GM18858 (cell line): Measurements from ENCODE around the gene ZDHHC5.
"Not testable (repeated sequence)": the region's sequence is repeated elsewhere in the genome, so short reads cannot be mapped to it uniquely, and the experiment has no call there.

Source experiments
- ATAC-seq: cut with Tn5 transposase; IDR thresholded peaks from one replicate; pipeline ENCODE4 v1.9.1; 2021; ENCODE audit not compliant: unreplicated experiment

The ZDHHC5 gene

DNA sequence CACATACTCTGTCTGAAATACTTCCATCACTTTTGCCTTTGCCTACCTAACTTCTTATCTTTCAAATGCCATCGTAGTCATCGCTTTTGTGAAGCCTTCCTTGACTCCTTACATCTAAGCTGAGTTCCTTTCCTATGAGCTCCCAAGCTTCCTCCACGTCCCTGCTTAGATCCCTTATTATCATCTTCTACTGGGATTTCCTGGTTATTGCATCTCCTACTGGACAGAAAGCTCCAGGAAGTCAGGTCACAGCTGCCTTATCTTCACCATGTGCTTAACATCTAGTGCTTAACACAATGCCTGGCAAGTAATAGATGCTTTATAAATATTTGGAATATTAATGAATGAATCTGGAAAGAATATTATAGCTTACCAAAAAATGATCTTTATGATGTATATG, 24.1 kb upstream of the ZDHHC5 start:
- ATAC-seq, result no peak

- no peak for ATAC-seq
Measured at GRCh38 chr11:57644748-57645688, 22.9 kb upstream of the ZDHHC5 start.

DNA sequence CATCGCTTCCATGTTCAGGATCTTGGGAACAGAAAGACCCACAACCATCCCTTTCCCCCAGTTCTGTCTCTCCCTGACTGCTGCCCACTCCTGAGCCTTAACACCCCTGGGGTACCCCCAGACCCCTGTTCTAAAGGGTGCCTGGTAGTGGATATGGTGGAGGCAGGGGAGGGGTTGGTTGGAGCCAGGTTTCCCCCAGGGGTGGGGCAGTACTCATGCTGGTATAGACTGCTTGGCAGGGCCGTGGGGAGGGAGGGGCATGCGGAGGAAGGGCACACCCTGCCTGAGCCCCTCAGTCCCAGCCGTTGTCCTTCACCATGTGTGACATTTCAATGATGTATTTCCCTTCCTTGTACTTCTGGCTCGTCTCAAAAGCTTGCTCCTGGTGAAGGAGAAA, 22.2 kb upstream of the ZDHHC5 start:
- ATAC-seq, result no peak

DNA sequence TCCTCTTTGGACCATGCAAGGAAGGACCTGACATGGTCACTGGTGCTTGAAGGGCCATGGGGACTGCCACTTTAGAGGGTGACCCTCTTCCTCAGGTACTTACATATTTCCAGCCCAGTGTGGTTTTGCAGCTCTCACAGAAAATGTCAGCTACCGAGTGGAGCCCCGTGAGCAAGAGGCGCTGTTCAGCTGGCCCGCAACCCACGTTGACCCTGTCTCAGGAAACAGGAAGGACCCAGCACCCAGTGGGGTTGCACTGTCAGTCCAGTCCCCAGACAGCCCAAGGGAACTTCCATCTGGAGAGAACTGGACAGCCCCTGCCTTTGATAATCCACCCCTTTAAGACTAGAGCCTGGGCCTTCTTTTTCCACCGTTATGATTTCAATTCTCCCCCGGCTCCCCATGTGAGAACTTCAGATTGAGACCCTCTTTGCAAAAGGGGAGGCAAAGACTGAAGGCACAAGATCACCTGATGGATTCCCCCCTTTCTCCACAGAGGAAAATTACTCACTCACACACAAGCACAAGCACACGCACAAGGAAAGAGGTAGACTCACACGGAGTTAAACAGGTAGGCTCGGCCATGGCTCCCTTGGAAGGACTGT, 21.6 kb upstream of the ZDHHC5 start:
- ATAC-seq, result no peak

DNA sequence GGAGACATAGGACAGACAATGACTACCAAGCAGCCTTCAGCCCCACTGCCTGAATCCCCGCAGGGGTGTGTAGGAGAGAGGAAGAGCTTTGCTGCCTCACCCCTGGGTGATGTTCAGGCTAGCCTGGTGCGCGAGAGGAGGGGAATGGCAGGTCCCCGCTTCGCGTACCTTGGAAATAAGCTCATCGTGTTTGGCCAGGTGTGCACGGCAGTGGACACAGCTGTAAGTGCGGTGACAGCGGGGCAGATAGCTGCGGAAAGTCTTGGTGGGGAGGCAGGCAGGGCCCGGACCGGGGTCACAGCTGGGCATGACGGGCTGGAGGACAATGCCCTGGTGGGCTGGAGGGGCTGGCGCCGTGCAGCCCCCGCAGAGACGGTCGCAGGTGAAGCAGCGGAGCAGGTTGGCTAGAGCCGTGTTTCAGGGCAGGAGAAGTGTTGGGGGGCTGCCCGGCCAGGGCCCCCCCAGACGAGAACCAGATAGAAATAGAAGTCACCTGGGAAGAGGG, 21.1 kb upstream of the ZDHHC5 start:
- no peak for ATAC-seq

DNA sequence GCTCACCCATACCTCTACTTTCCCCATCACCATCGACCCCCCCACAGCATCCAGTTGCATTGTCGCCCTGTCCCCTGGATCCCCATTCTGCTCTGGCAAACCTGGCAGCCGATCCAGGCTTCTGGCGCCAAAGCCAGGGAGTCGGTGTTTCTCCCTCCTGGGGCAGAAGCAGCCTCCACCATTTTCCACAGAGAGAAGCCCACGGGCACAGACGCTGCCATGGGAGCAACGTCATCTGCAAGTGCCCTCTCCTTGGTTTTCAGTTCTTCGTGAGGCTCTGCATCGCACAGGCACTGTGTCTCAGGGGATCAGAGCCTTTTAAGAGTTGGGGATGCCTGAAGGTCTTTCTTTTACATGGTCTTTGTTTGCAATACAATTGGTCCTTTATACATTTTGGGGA, 20.5 kb upstream of the ZDHHC5 start:
- no peak for ATAC-seq

GRCh38 chr11:57647960-57648800, 19.7 kb upstream of the ZDHHC5 start:
- ATAC-seq, result no peak

- no peak for ATAC-seq
Measured at GRCh38 chr11:57648801-57649735, 18.8 kb upstream of the ZDHHC5 start.

DNA sequence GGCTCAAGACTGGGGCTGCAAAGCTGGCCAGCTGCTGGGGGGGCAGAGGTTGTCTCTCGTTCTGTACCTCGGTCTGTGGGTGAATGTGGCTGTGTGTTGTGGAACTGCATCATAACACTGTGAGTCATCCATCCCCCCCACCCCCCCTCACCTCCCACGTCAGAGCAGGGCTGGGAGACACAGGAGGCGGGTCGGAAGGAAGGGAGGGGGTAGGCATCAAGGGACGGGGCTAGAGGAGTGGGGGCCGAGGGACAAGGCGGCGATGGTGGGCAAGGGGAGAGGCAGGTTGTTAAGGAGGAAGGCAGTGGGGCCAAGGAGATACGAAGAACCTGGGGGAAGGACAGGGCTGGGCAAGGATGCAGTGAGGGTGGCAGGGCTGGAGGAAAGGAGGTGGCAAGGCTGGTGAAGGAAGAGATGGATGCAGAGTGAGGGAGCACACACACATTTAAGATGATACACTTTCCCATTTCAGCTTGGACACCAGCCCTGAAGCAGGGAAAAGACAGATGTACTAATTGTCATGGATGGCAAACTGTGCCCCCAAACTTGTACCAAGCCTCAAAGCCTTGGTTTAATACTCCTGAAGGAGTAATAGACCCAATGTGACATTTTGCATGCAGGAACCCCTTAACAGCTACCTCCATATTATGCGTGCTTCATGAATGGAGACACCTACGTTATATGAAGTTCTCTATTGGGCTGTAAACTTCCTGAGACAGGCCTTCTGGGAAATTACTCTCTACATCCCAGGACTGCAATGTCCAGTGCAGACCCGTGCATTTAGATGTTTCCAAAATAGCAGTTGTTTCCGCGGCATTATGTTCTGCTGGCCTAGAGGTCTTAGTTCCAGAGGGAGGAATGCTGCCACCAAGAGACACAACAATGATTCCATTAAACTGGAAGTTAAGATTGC, 17.8 kb upstream of the ZDHHC5 start, which contains the start of gene YPEL4:
YPEL4 (minus strand) TSS at position 87 of the 913 bp plus-strand sequence. CDS start 2,805 bp downstream, outside the sequence.
- no peak for ATAC-seq

DNA sequence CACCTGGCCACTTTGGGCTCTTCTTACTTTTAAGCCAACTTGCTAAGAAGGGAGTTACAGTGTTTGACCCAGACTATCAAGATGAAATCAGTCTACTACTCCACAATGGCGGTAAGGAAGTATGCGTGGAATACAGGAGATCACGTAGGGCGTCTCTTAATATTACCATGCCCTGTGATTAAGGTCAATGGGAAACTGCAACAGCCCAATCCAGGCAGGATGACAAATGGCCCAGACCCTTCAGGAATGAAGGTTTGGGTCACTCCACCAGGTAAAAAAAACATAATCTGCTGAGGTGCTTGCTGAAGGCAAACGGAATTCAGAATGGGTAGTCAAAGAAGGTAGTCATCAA, 17.2 kb upstream of the ZDHHC5 start:
- no peak for ATAC-seq

GRCh38 chr11:57651408-57651807, 16.5 kb upstream of the ZDHHC5 start:
- ATAC-seq, result no peak

DNA sequence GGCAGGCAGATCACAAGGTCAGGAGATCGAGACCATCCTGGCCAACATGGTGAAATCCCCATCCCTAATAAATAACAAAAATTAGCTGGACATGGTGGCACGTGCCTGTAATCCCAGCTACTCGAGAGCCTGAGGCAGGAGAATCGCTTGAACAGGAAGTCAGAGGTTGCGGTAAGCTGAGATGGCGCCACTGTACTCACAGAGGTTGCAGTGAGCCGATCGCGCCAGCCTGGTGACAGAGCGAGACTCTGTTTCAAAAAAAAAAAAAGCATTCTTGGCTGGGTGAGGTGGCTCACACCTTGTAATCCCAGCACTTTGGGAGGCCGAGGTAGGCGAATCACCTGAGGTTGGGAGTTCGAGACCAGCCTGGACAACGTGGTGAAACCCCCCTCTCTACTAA, 15.7 kb upstream of the ZDHHC5 start:
- ATAC-seq, result not testable (repeated sequence)

GRCh38 chr11:57652662-57653061, 15.3 kb upstream of the ZDHHC5 start:
- ATAC-seq, result no peak

- ATAC-seq, result no peak
Measured at GRCh38 chr11:57653163-57653562, 14.8 kb upstream of the ZDHHC5 start.

DNA sequence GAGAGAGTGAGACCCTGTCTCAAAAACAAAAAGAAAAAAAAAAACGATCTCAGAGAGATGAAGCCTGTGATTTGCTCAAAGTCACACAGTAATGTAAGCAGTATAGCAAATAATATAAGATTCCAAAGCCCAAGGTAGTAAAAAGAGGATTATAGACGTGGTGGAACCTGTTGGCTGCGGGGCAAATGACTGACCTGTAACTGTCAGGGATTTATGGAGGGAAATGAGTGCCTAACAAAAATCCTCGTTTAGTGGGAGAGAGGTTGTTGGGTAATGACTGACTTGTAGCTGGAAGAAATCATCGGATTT, 11.1 kb upstream of the ZDHHC5 start:
- ATAC-seq, result no peak

GRCh38 chr11:57657194-57658022, 10.5 kb upstream of the ZDHHC5 start, which contains the start of gene CLP1:
Gene CLP1 (plus strand): TSS chr11:57657762. CDS start chr11:57659477, 1,715 bp downstream.
- peak; percentile 99 for ATAC-seq

DNA sequence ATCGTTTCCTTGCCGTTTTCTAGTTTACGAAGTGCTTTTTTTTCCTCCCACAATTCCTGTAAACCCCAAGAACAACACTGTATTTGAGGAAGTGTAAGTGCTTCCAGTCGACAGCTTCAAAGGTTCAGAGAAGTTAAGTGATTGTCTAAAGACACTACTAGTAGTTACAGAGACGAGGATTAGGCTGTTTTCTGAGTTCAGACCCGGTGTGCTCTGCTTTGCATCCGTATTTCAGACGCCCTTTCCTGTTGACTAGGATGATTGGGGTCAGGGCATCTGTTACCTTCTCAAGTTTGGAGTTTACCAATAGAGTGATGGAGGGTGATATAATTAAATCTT, 9.9 kb upstream of the ZDHHC5 start:
- ATAC-seq, result no peak

GRCh38 chr11:57659669-57660068, 8.2 kb upstream of the ZDHHC5 start:
- no peak for ATAC-seq
